ENCODE data around the gene ZDHHC12. TPM values are rescaled to one million over a fixed set of nuclear protein-coding genes. Genes with fewer than 3 reads are reported as not detected.

ZDHHC12 gene
- total and polyA plus RNA-seq, 2 of the 8 experiments (the other 6 are each of a cell fraction or from before 2014, with no cell fraction given), result 35.0 to 93.8 TPM

DNA sequence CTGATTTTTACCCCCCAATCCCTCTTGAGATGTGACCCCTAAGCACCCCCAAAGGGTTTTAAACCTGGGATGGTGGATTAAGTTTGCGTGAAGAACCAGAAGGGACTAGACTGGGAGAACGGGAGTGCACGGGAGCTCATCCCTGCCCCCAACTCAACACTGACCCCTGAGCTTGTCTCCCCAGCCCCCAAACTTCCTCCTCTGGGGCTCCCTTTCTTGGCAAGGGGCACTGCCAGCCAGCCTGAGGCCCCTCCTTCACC is 39.9 kb downstream of the ZDHHC12 start:
- peak overlapping the region; percentile 93 for H3K27ac ChIP-seq (ENCODE audit: low read depth, low read length)
- no peak for DNase-seq (ENCODE audit: low read depth in 1 of 2, low spot score in 2 of 2)
- no peaks in the 10 kb centered on the region; a peak in 1 of 4 replicates for H3K9me3 ChIP-seq (ENCODE audit: insufficient read depth in 2 of 2, low read depth in 1 of 2, low read length in 1 of 2)
- peak overlapping the region; percentile 98 for H3K18ac ChIP-seq (ENCODE audit: extremely low read depth, low read length)
- H4K8ac ChIP-seq (ENCODE audit: extremely low read depth, insufficient read depth, low read length), result peak overlapping the region; percentile 63; the same call in 1 of the 2 replicates
- H2BK20ac ChIP-seq (ENCODE audit: low read length), result peak overlapping the region; percentile 2; the same call in 1 of the 2 replicates
- peak overlapping the region; percentile 85 for H4K91ac ChIP-seq (replicated peaks; ENCODE audit: insufficient read length, low read length)
- H3K79me2 ChIP-seq (ENCODE audit: control insufficient read depth in 1 of 2, insufficient read depth in 2 of 2, low read length in 2 of 2), result peaks cover 25 to 49% of the 10 kb centered on the region in 2 experiments
- no peak overlapping the region for H3K23ac ChIP-seq (ENCODE audit: insufficient read length)
- FAIRE-seq, result no peak
- peaks cover 8% of the 10 kb centered on the region; the same call in 1 of the 2 replicates for H3K79me1 ChIP-seq (ENCODE audit: low read depth, low read length)
- peak overlapping the region; percentile 95 to 100 for H3K4me2 ChIP-seq (ENCODE audit: insufficient read depth in 1 of 2, low read depth in 2 of 2, low read length in 2 of 2)
- peaks cover 3 to 15% (median 8%) of the 10 kb centered on the region in 4 experiments; a peak in 6 of 7 replicates for H3K4me1 ChIP-seq (replicated peaks in 1 of 4; ENCODE audit: control insufficient read depth in 3 of 4, insufficient read depth in 4 of 4, low read length in 3 of 4)
- ChIA-PET POLR2A (ENCODE audit: partially characterized antibody) (interaction anchor here (0.5 to 46.1 kb wide), 26 partner anchors 6 to 339 kb away, joined by 3 to 1197 read pairs (median 4); partner anchors contain the start of genes DYNC2I2, PHYHD1, PKN3 and SET), CTCF (ENCODE audit: partially characterized antibody) (interaction anchor here (0.9 to 2.9 kb wide), 6 partner anchors 16 to 51 kb away, joined by 3 to 16 read pairs (median 5); no protein-coding TSS in a partner anchor)
- H2BK12ac ChIP-seq (ENCODE audit: low read depth, low read length), result no peak overlapping the region; the same call in 1 of the 2 replicates
- 0 out of 2 replicates have a peak overlapping the region, but pooled peaks have one; percentile 12 for H2BK15ac ChIP-seq (ENCODE audit: low read length)
- H3K56ac ChIP-seq (replicated peaks; ENCODE audit: insufficient read length, low read depth, low read length), result peak overlapping the region; percentile 85
- H4K20me1 ChIP-seq (replicated peaks in 1 of 2; ENCODE audit: control insufficient read depth in 1 of 2, insufficient read depth in 2 of 2, low read length in 2 of 2), result peaks cover 17 to 21% of the 10 kb centered on the region in 2 experiments
- peak overlapping the region; percentile 91 for H4K5ac ChIP-seq (ENCODE audit: insufficient read length, low read depth, low read length)
- H2AFZ ChIP-seq (ENCODE audit: low read length), result no peak overlapping the region
- peak overlapping the region; percentile 91 to 99 (median 97) for H3K4me3 ChIP-seq (ENCODE audit: extremely low read depth in 1 of 4, insufficient read depth in 2 of 4, low read depth in 3 of 4, low read length in 4 of 4)
- peaks cover 0 to 20% (median 0%) of the 10 kb centered on the region in 4 experiments; a peak in 1 of 8 replicates for H3K36me3 ChIP-seq (ENCODE audit: control insufficient read depth in 2 of 4, insufficient read depth in 4 of 4, low read length in 3 of 4)
- H3K9ac ChIP-seq (replicated peaks in 1 of 4; ENCODE audit: extremely low read depth in 1 of 4, low read depth in 3 of 4, low read length in 3 of 4), result peak overlapping the region; percentile 89 to 96 (median 92)
- H2BK120ac ChIP-seq (replicated peaks; ENCODE audit: low read depth, low read length), result peak overlapping the region; percentile 30
- peak overlapping the region; percentile 20 for H3K4ac ChIP-seq (replicated peaks; ENCODE audit: insufficient read length, low read depth, low read length)
- no peaks in the 10 kb centered on the region for H3K27me3 ChIP-seq (replicated peaks in 1 of 4; ENCODE audit: control insufficient read depth in 3 of 4, extremely low read depth in 1 of 4, insufficient read depth in 3 of 4, low read length in 3 of 4)
- 0% methylated on average over 3 of the region's 3 CpGs; no CpG with 5 or more reads in 1 of the 2 experiments for WGBS, 2 experiments (ENCODE audit: extremely low coverage in 1 of 2, insufficient coverage in 1 of 2, insufficient read length in 1 of 2, insufficient replicate concordance in 2 of 2, low coverage in 1 of 2, low lambda C conversion rate in 2 of 2, missing lambda C conversion rate in 1 of 2)
- H3K23me2 ChIP-seq (ENCODE audit: low read depth, low read length), result peaks cover 19% of the 10 kb centered on the region
- peak overlapping the region; percentile 47 for H2AK5ac ChIP-seq (ENCODE audit: low read depth, low read length)
- no peak overlapping the region for H3K14ac ChIP-seq (ENCODE audit: insufficient read length)
- H2BK5ac ChIP-seq (ENCODE audit: low read depth, low read length), result peak overlapping the region; percentile 95
- TF ChIP-seq, protein P1, sequence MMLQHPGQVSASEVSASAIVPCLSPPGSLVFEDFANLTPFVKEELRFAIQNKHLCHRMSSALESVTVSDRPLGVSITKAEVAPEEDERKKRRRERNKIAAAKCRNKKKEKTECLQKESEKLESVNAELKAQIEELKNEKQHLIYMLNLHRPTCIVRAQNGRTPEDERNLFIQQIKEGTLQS (IDR thresholded peaks at IDR 0.05; ENCODE audit: insufficient read depth, low read depth, low read length), result no peak
- TF ChIP-seq CHD2 (IDR thresholded peaks at IDR 0.05; ENCODE audit: low read length), result no peak
- TF ChIP-seq PHF8 (conservative IDR thresholded peaks at IDR 0.05; ENCODE audit: low read depth, low read length), result peak; percentile 43; the same call in 1 of the 2 replicates
- no peak for TF ChIP-seq TCF12 (IDR thresholded peaks at IDR 0.05; ENCODE audit: low read depth, low read length)
- TF ChIP-seq, protein P2, sequence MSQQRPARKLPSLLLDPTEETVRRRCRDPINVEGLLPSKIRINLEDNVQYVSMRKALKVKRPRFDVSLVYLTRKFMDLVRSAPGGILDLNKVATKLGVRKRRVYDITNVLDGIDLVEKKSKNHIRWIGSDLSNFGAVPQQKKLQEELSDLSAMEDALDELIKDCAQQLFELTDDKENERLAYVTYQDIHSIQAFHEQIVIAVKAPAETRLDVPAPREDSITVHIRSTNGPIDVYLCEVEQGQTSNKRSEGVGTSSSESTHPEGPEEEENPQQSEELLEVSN (IDR thresholded peaks at IDR 0.05), result no peak
- TF ChIP-seq GTF2F1 (IDR thresholded peaks at IDR 0.05; ENCODE audit: borderline replicate concordance, low read depth, low read length), result no peak
- no peak for TF ChIP-seq RAD21 (IDR thresholded peaks at IDR 0.05 in 1 of 2, conservative IDR thresholded peaks at IDR 0.05 in 1 of 2; ENCODE audit: low read depth in 2 of 2, low read length in 2 of 2)
- TF ChIP-seq SRF (IDR thresholded peaks at IDR 0.05; ENCODE audit: low read depth, low read length), result no peak
- TF ChIP-seq CHD1 (IDR thresholded peaks at IDR 0.05; ENCODE audit: low read depth, low read length), result no peak
- no peak for TF ChIP-seq GABPA (IDR thresholded peaks at IDR 0.05; ENCODE audit: borderline replicate concordance, insufficient read depth, low read length)
- peak; percentile 80; the same call in 1 of the 2 replicates for TF ChIP-seq POLR2AphosphoS5 (IDR thresholded peaks at IDR 0.05; ENCODE audit: low read depth, low read length)
- no peak for TF ChIP-seq CBX8 (IDR thresholded peaks at IDR 0.05; ENCODE audit: borderline replicate concordance, low read depth, low read length)

All from H1 (cell line).